Stimulated activated CD8-positive, alpha-beta memory T cell treated with anti-CD3 and anti-CD28 coated beads, Interleukin-7, amount 100 ng/mL, for 1 hour (primary cell): ENCODE data around the gene PPFIBP2.

ENCODE experiments used
- DNase-seq, 2 donors: peaks; one replicate each; pipeline ENCODE4 v3.0.0-alpha.2; 2020; ENCODE audit warnings: low read depth in 2 of 2

Gene PPFIBP2

GRCh38 chr11:7525424-7525823 is 11.6 kb downstream of the PPFIBP2 start:
- DNase-seq: no peak

- DNase-seq: no peak
Observed at GRCh38 chr11:7527029-7527428, 13.2 kb downstream of the PPFIBP2 start.

- DNase-seq: no peak
Observed at GRCh38 chr11:7528514-7529049, 14.8 kb downstream of the PPFIBP2 start.

- no peak for DNase-seq
Observed at GRCh38 chr11:7530013-7530640, 16.3 kb downstream of the PPFIBP2 start.

GRCh38 chr11:7531011-7531410 is 17.2 kb downstream of the PPFIBP2 start:
- DNase-seq: no peak

GRCh38 chr11:7532405-7533145 is 18.8 kb downstream of the PPFIBP2 start:
- DNase-seq: no peak

- no peak for DNase-seq
Observed at GRCh38 chr11:7533199-7534041, 19.6 kb downstream of the PPFIBP2 start.

- no peak for DNase-seq
Observed at GRCh38 chr11:7534042-7534378, 20.2 kb downstream of the PPFIBP2 start.

- no peak for DNase-seq
Observed at GRCh38 chr11:7536100-7536499, 22.3 kb downstream of the PPFIBP2 start.

GRCh38 chr11:7537265-7537664 is 23.5 kb downstream of the PPFIBP2 start:
- DNase-seq: no peak

- DNase-seq: no peak
Observed at GRCh38 chr11:7538031-7538430, 24.2 kb downstream of the PPFIBP2 start.

GRCh38 chr11:7538466-7539454 is 25.0 kb downstream of the PPFIBP2 start:
- no peak for DNase-seq

GRCh38 chr11:7540830-7541555 is 27.2 kb downstream of the PPFIBP2 start:
- DNase-seq: no peak

- no peak for DNase-seq
Observed at GRCh38 chr11:7543302-7543701, 29.5 kb downstream of the PPFIBP2 start.

- no peak for DNase-seq
Observed at GRCh38 chr11:7544021-7544420, 30.2 kb downstream of the PPFIBP2 start.

GRCh38 chr11:7545611-7546010 is 31.8 kb downstream of the PPFIBP2 start:
- no peak for DNase-seq

GRCh38 chr11:7546324-7546791 is 32.6 kb downstream of the PPFIBP2 start:
- DNase-seq: no peak

GRCh38 chr11:7547687-7548086 is 33.9 kb downstream of the PPFIBP2 start:
- no peak for DNase-seq

- no peak for DNase-seq
Observed at GRCh38 chr11:7548659-7549274, 35.0 kb downstream of the PPFIBP2 start.

- DNase-seq: no peak
Observed at GRCh38 chr11:7549681-7550080, 35.9 kb downstream of the PPFIBP2 start.
